A673 (cell line): ENCODE measurements around the gene NINJ2. TPM values are rescaled to one million over a fixed set of nuclear protein-coding genes. Genes with fewer than 3 reads are reported as not detected.

Source experiments
- BruUV-seq: library from RNA; stranded (reverse); fragments of 400-500 nt; replicated peaks from 2 replicates; lab custom pipeline; 2021; lab: Mats Ljungman, UMichigan
- CTCF ChIA-PET: fragments of 300-600 bp; sonication (Branson Sonifier 250); formaldehyde crosslinking; loops from one replicate; lab custom pipeline; 2022; ENCODE audit warnings: antibody characterized with exemption; lab: Charles Lee
- POLR2A ChIA-PET: fragments of 300-600 bp; sonication (Branson Sonifier 250); formaldehyde crosslinking; loops from one replicate; lab custom pipeline; 2022; ENCODE audit warnings: antibody characterized with exemption; ENCODE audit not compliant: low non-redundant PET; lab: Charles Lee
- DNase-seq: peaks from one replicate; pipeline ENCODE4 v3.0.0-alpha.2; 2015; ENCODE audit warnings: low spot score
- H3K27ac ChIP-seq: fragments of 200-600 bp; sonication (generic); 2 replicates; pipeline ENCODE4 v1.5.1; 2016; ENCODE audit warnings: mixed run types, low read depth, mild to moderate bottlenecking, mixed read lengths, antibody characterized with exemption, low read length; ENCODE audit not compliant: poor library complexity, severe bottlenecking
- H3K27me3 ChIP-seq: fragments of 200-600 bp; sonication (generic); replicated peaks from 2 replicates; pipeline ENCODE4 v1.6.1; 2017; ENCODE audit warnings: mixed run types, low read depth, mild to moderate bottlenecking, mixed read lengths, antibody characterized with exemption, low read length; ENCODE audit not compliant: insufficient read depth, poor library complexity
- H3K36me3 ChIP-seq: fragments of 200-600 bp; sonication (generic); 2 replicates; pipeline ENCODE4 v1.6.1; 2016; ENCODE audit warnings: mixed run types, mild to moderate bottlenecking, mixed read lengths, antibody characterized with exemption, low read length; ENCODE audit not compliant: insufficient read depth, poor library complexity, severe bottlenecking
- H3K4me1 ChIP-seq: fragments of 200-600 bp; sonication (generic); 2 replicates; pipeline ENCODE4 v1.6.1; 2017; ENCODE audit warnings: mixed run types, mild to moderate bottlenecking, mixed read lengths, antibody characterized with exemption, low read length; ENCODE audit not compliant: insufficient read depth, poor library complexity, severe bottlenecking
- H3K4me3 ChIP-seq: fragments of 200-600 bp; sonication (generic); 2 replicates; pipeline ENCODE4 v1.5.1; 2016; ENCODE audit warnings: low read depth, mixed run types, mild to moderate bottlenecking, mixed read lengths, low read length; ENCODE audit not compliant: poor library complexity, severe bottlenecking
- H3K9me3 ChIP-seq: fragments of 200-600 bp; sonication (generic); 2 replicates; pipeline ENCODE4 v1.6.1; 2016; ENCODE audit warnings: mixed run types, low read depth, mild to moderate bottlenecking, mixed read lengths, antibody characterized with exemption, low read length; ENCODE audit not compliant: poor library complexity, severe bottlenecking
- EZH2 ChIP-seq: fragments of 200-600 bp; sonication (generic); IDR thresholded peaks from 2 replicates; pipeline ENCODE4 v1.6.1; 2017; ENCODE audit warnings: borderline replicate concordance, low read depth, mild to moderate bottlenecking, mixed read lengths, antibody characterized with exemption, low read length; ENCODE audit not compliant: poor library complexity, severe bottlenecking
- intact Hi-C: fragments of 100-400 bp; cut with micrococcal nuclease; formaldehyde crosslinking; loops from one replicate; pipeline ENCODE4 v1.10.0; 2022; ENCODE audit not compliant: unreplicated experiment
- total RNA-seq: library from RNA; stranded (reverse); gene quantifications from 2 replicates; pipeline ENCODE4 v1.2.3, GENCODE V29; 2021
- TF ChIP-seq, protein P1 (sequence below): fragments of 300-800, 200-600 bp; sonication (generic); conservative IDR thresholded peaks from 2 replicates; pipeline ENCODE4 v1.5.1; 2017; ENCODE audit warnings: low read depth, mild to moderate bottlenecking, antibody characterized with exemption, low read length, moderate library complexity, mixed read lengths

Gene NINJ2
- total RNA-seq, 1 experiment from 2014 or later: not detected

GRCh38 chr12:526089-526488 is 137.2 kb downstream of the NINJ2 start:
- no peaks in the 10 kb centered on the region for H3K36me3 ChIP-seq
- no peak overlapping the region for H3K4me3 ChIP-seq
- no peak for DNase-seq
- no peak for TF ChIP-seq EZH2
- TF ChIP-seq, protein P1, sequence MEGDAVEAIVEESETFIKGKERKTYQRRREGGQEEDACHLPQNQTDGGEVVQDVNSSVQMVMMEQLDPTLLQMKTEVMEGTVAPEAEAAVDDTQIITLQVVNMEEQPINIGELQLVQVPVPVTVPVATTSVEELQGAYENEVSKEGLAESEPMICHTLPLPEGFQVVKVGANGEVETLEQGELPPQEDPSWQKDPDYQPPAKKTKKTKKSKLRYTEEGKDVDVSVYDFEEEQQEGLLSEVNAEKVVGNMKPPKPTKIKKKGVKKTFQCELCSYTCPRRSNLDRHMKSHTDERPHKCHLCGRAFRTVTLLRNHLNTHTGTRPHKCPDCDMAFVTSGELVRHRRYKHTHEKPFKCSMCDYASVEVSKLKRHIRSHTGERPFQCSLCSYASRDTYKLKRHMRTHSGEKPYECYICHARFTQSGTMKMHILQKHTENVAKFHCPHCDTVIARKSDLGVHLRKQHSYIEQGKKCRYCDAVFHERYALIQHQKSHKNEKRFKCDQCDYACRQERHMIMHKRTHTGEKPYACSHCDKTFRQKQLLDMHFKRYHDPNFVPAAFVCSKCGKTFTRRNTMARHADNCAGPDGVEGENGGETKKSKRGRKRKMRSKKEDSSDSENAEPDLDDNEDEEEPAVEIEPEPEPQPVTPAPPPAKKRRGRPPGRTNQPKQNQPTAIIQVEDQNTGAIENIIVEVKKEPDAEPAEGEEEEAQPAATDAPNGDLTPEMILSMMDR: no peak
- no peaks in the 10 kb centered on the region for H3K27me3 ChIP-seq
- ChIA-PET CTCF (no interaction called here), POLR2A (no interaction called here)
- peaks cover 12% of the 10 kb centered on the region for H3K4me1 ChIP-seq
- H3K9me3 ChIP-seq: no peaks in the 10 kb centered on the region
- no peak overlapping the region for H3K27ac ChIP-seq
- no TSS peak for BruUV-seq
- intact Hi-C loops: no loop called here

DNA sequence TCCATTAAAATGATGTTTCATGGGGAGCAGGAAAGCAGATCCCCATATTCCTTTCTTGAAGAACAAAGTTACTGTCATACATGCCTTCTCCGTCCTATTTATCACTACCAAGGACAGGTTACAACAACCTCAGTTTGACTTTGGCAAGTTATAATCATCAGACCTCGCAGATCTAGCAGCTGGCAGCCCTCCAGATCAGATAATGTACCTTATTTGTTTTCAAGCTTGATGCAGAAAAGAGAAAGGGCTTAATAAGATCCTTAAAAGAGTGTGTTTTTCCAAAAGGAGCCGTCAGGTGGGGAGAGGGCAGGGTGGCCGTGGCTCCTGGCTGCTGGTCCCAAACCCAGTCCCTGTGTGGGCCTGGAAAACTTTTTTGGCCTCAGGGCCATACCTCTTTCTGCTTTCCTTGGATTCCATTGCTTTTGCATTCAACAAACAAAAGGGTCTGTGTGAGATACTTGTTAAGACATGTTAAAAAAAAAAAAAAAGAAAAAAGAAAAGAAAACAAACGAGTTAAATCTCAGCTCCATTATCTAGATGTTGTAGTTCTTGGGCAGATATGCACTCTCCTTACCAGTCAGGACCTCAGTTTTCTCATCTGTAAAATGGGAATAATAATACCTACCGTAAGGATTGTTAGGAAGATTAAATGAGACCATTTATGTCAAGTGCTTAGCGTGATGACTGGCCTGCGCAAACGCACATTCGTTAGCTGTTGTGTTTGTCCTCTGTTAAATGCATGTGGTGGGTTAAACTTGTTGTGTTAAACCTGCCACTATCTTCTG is 138.9 kb downstream of the NINJ2 start:
- H3K4me3 ChIP-seq: no peak overlapping the region
- TF ChIP-seq, protein P1: no peak
- TF ChIP-seq EZH2: no peak
- no peaks in the 10 kb centered on the region for H3K27me3 ChIP-seq
- CTCF ChIA-PET: no interaction called here
- BruUV-seq: no TSS peak
- POLR2A ChIA-PET: no interaction called here
- no peaks in the 10 kb centered on the region for H3K4me1 ChIP-seq
- H3K36me3 ChIP-seq: no peaks in the 10 kb centered on the region
- H3K27ac ChIP-seq: no peak overlapping the region
- DNase-seq: peak; percentile 19
- H3K9me3 ChIP-seq: no peaks in the 10 kb centered on the region
- intact Hi-C loops: no loop called here

- TF ChIP-seq, protein P1: no peak
- TF ChIP-seq EZH2: no peak
- CTCF ChIA-PET: no interaction called here
- no peaks in the 10 kb centered on the region for H3K4me1 ChIP-seq
- H3K4me3 ChIP-seq: no peak overlapping the region
- intact Hi-C loops: no loop called here
- no peaks in the 10 kb centered on the region for H3K9me3 ChIP-seq
- DNase-seq: no peak
- no TSS peak for BruUV-seq
- no peak overlapping the region for H3K27ac ChIP-seq
- POLR2A ChIA-PET: interaction anchor here (0.7 kb wide), 1 partner anchor 350 kb away, joined by 8 read pairs; no protein-coding TSS in a partner anchor
- H3K36me3 ChIP-seq: no peaks in the 10 kb centered on the region
- no peaks in the 10 kb centered on the region for H3K27me3 ChIP-seq
These were observed 140.4 kb downstream of the NINJ2 start for GRCh38 chr12:522692-523378.
